IMR-90 (cell line): ENCODE results near the gene GCGR. TPM values are rescaled to one million over a fixed set of nuclear protein-coding genes. Genes with fewer than 3 reads are reported as not detected.
A peak's percentile ranks its signal among the peaks of the same experiment; 100 is the strongest.

Source experiments
- ATAC-seq: fragments of 200-7000 bp; cut with Tn5 transposase; 2 replicates; pipeline ENCODE4 v1.9.1; 2020; ENCODE audit warnings: low read depth, mild to moderate bottlenecking, moderate library complexity
- BruUV-seq: library from RNA; stranded (reverse); fragments of 400-500 nt; replicated peaks from 2 replicates; lab custom pipeline; 2021; lab: Mats Ljungman, UMichigan
- CTCF ChIA-PET: fragments of 300-600 bp; formaldehyde crosslinking; extraction: SDS; loops from one replicate; lab custom pipeline; 2021; ENCODE audit warnings: antibody characterized with exemption; lab: Yijun Ruan, JAX
- POLR2A ChIA-PET: fragments of 300-600 bp; sonication (Branson Sonifier 250); formaldehyde crosslinking; loops from one replicate; lab custom pipeline; 2022; ENCODE audit warnings: antibody characterized with exemption; ENCODE audit not compliant: unreplicated experiment; lab: Charles Lee
- DNase-seq: peaks from one replicate; pipeline ENCODE4 v3.0.0; 2013
- H2AFZ ChIP-seq: replicated peaks from 2 replicates; pipeline ENCODE3; 2013; ENCODE audit warnings: low read length, mild to moderate bottlenecking; ENCODE audit not compliant: poor library complexity
- H2AK5ac ChIP-seq: 2 replicates; pipeline ENCODE4 v1.6.1; 2013; ENCODE audit warnings: low read depth, low read length, inconsistent platforms
- H2AK9ac ChIP-seq: replicated peaks from 2 replicates; pipeline ENCODE3; 2013; ENCODE audit warnings: mild to moderate bottlenecking, low read depth, low read length, moderate library complexity; ENCODE audit not compliant: poor library complexity
- H2BK120ac ChIP-seq: 2 replicates; pipeline ENCODE4 v1.6.1; 2013; ENCODE audit warnings: low read depth, low read length, inconsistent platforms
- H2BK15ac ChIP-seq: 3 replicates; pipeline ENCODE4 v1.6.1; 2013; ENCODE audit warnings: low read depth, low read length, inconsistent platforms
- H2BK20ac ChIP-seq: 2 replicates; pipeline ENCODE4 v1.6.1; 2013; ENCODE audit warnings: low read depth, mild to moderate bottlenecking, inconsistent platforms, low read length, moderate library complexity
- H2BK5ac ChIP-seq: 2 replicates; pipeline ENCODE4 v1.6.1; 2013; ENCODE audit warnings: mild to moderate bottlenecking, low read depth, low read length, inconsistent platforms; ENCODE audit not compliant: poor library complexity, severe bottlenecking
- H3K14ac ChIP-seq: replicated peaks from 2 replicates; pipeline ENCODE4 v1.6.1; 2013; ENCODE audit warnings: low read depth, low read length, inconsistent platforms
- H3K18ac ChIP-seq: 2 replicates; pipeline ENCODE4 v1.6.1; 2013; ENCODE audit warnings: low read depth, low read length, control low read depth
- H3K23ac ChIP-seq: 2 replicates; pipeline ENCODE4 v1.6.1; 2013; ENCODE audit warnings: low read depth, low read length, inconsistent platforms
- H3K27ac ChIP-seq: 2 replicates; pipeline ENCODE4 v1.5.1; 2013; ENCODE audit warnings: mild to moderate bottlenecking, control low read depth, low read length; ENCODE audit not compliant: insufficient read depth
- H3K27me3 ChIP-seq: 2 replicates; pipeline ENCODE4 v1.6.1; 2013; ENCODE audit warnings: low read length; ENCODE audit not compliant: control insufficient read depth, insufficient read depth
- H3K36me3 ChIP-seq: 2 replicates; pipeline ENCODE4 v1.6.1; 2013; ENCODE audit warnings: low read length, mixed read lengths; ENCODE audit not compliant: control insufficient read depth, insufficient read depth
- H3K4ac ChIP-seq: 2 replicates; pipeline ENCODE4 v1.6.1; 2013; ENCODE audit warnings: low read depth, low read length, inconsistent platforms
- H3K4me1 ChIP-seq: 2 replicates; pipeline ENCODE4 v1.6.1; 2013; ENCODE audit warnings: low read length, mixed read lengths; ENCODE audit not compliant: control insufficient read depth, insufficient read depth
- H3K4me2 ChIP-seq: 2 replicates; pipeline ENCODE4 v1.6.1; 2013; ENCODE audit warnings: low read depth, mild to moderate bottlenecking, control low read depth, low read length, moderate library complexity
- H3K4me3 ChIP-seq: 2 replicates; pipeline ENCODE4 v1.5.1; 2013; ENCODE audit warnings: low read depth, mild to moderate bottlenecking, control low read depth, low read length, moderate library complexity; ENCODE audit not compliant: insufficient read depth
- H3K56ac ChIP-seq: 2 replicates; pipeline ENCODE4 v1.6.1; 2013; ENCODE audit warnings: low read length, inconsistent platforms; ENCODE audit not compliant: insufficient read depth; ENCODE audit errors: extremely low read depth
- H3K79me1 ChIP-seq, 2 experiments: 2 replicates each; pipeline ENCODE4 v1.6.1; 2013; ENCODE audit warnings: low read length in 2 of 2, inconsistent platforms in 1 of 2, low read depth in 1 of 2
- H3K9ac ChIP-seq: 2 replicates; pipeline ENCODE4 v1.6.1; 2013; ENCODE audit warnings: low read depth, low read length, control low read depth
- H3K9me1 ChIP-seq: 2 replicates; pipeline ENCODE4 v1.6.1; 2013; ENCODE audit warnings: low read length, inconsistent platforms; ENCODE audit not compliant: insufficient read depth
- H3K9me3 ChIP-seq: 2 replicates; pipeline ENCODE4 v1.6.1; 2013; ENCODE audit warnings: low read length; ENCODE audit not compliant: control insufficient read depth, insufficient read depth
- H4K20me1 ChIP-seq: 2 replicates; pipeline ENCODE4 v1.6.1; 2013; ENCODE audit warnings: low read length, inconsistent platforms; ENCODE audit not compliant: insufficient read depth
- H4K5ac ChIP-seq: 2 replicates; pipeline ENCODE4 v1.6.1; 2013; ENCODE audit warnings: mild to moderate bottlenecking, low read depth, low read length, control low read depth
- H4K8ac ChIP-seq, 2 experiments: 2 replicates each; pipeline ENCODE4 v1.6.1; 2013; ENCODE audit warnings: low read depth in 2 of 2, low read length in 2 of 2, control low read depth in 1 of 2, inconsistent platforms in 1 of 2
- H4K91ac ChIP-seq: 2 replicates; pipeline ENCODE4 v1.6.1; 2013; ENCODE audit warnings: low read depth, low read length, inconsistent platforms; ENCODE audit not compliant: insufficient read depth
- RAD21 ChIP-seq: IDR thresholded peaks from 2 replicates; pipeline ENCODE4 v1.6.1; 2012; ENCODE audit warnings: low read length, improper control_type of control experiment
- whole genome bisulfite sequencing, 2 experiments: methylation state at CpG; one replicate each; pipeline versions ENCODE4 v1.1.5 to v1.1.7; 2013; ENCODE audit warnings: missing lambda C conversion rate in 2 of 2; ENCODE audit not compliant: insufficient read length in 1 of 2; ENCODE audit errors: extremely low coverage in 2 of 2; 5-methylcytosine and 5-hydroxymethylcytosine counted together
- dilution Hi-C: fragments of 300-500 bp; cut with HindIII; formaldehyde crosslinking; loops from one replicate; pipeline ENCODE4 v1.14.3; 2018; ENCODE audit warnings: low sequenced_read_pairs; ENCODE audit not compliant: unreplicated experiment
- in situ Hi-C: fragments of 300-500 bp; cut with MboI; formaldehyde crosslinking; loops from 3 replicates; pipeline ENCODE4 v1.14.3; 2019; ENCODE audit warnings: low sequenced_read_pairs, inconsistent platforms, mixed read lengths
- intact Hi-C: fragments of 100-400 bp; cut with micrococcal nuclease; formaldehyde crosslinking; loops from 2 replicates; pipeline ENCODE4 v1.10.0; 2022
- polyA plus RNA-seq, 3 experiments: library from polyadenylated mRNA; depleted of rRNA; stranded (reverse); fragments of >200 nt; gene quantifications; 2 replicates each; pipeline ENCODE4 v1.2.3, GENCODE V29; 2012; ENCODE audit warnings: low replicate concordance in 1 of 3
- total RNA-seq: library from RNA; depleted of rRNA; stranded (reverse); fragments of >200 nt; gene quantifications from 2 replicates; pipeline ENCODE4 v1.2.3, GENCODE V29; 2012
- TF ChIP-seq, protein P1 (sequence below): fragments of 150-350 bp; IDR thresholded peaks from 2 replicates; pipeline ENCODE4 v1.6.1; 2017; ENCODE audit warnings: mild to moderate bottlenecking, antibody characterized with exemption, low read length, low read depth
- TF ChIP-seq, protein P2 (sequence below): fragments of 150-350 bp; IDR thresholded peaks from 2 replicates; pipeline ENCODE4 v1.6.1; 2016; ENCODE audit warnings: low read depth, mild to moderate bottlenecking, low read length, moderate library complexity, borderline replicate concordance

GCGR gene
- total and polyA plus RNA-seq, 2 of the 4 experiments (the other 2 are of a cell fraction): not detected

DNA sequence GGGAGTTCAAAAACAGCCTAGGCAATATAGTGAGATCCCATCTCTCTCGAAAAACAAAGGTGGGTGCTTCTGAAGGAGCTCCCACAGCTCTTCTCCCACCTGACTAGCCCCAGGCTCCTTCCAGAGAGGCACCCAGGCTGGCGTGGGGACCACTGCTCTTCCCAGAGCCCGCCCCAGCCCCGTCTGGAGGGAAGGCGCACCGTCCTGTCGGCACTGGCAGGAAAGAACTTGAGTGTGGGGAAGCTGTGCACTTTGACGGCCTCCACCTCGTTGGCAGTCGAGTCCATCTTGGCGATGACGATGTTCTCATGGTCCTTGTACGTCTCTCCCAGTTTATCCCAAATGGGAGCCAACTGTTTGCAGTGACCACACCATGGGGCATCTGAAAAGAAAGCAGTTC, 41.4 kb downstream of the GCGR start:
- H3K18ac ChIP-seq: no peak overlapping the region
- H4K8ac ChIP-seq: no peak overlapping the region
- H3K14ac ChIP-seq: no peak overlapping the region
- no peak overlapping the region for H2BK20ac ChIP-seq
- H3K4me2 ChIP-seq: no peak overlapping the region
- dilution Hi-C loops: no loop called here
- no peak overlapping the region for H3K4me3 ChIP-seq
- ChIA-PET POLR2A (interaction anchor here (1.0 kb wide), 1 partner anchor 10 kb away, joined by 3 read pairs; no protein-coding TSS in a partner anchor), CTCF (no interaction called here)
- H3K79me1 ChIP-seq: peaks cover 4 to 37% of the 10 kb centered on the region in 2 experiments
- H3K27ac ChIP-seq: no peak overlapping the region
- TF ChIP-seq RAD21: no peak
- TF ChIP-seq, protein P1, sequence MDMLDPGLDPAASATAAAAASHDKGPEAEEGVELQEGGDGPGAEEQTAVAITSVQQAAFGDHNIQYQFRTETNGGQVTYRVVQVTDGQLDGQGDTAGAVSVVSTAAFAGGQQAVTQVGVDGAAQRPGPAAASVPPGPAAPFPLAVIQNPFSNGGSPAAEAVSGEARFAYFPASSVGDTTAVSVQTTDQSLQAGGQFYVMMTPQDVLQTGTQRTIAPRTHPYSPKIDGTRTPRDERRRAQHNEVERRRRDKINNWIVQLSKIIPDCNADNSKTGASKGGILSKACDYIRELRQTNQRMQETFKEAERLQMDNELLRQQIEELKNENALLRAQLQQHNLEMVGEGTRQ: no peak
- TF ChIP-seq, protein P2, sequence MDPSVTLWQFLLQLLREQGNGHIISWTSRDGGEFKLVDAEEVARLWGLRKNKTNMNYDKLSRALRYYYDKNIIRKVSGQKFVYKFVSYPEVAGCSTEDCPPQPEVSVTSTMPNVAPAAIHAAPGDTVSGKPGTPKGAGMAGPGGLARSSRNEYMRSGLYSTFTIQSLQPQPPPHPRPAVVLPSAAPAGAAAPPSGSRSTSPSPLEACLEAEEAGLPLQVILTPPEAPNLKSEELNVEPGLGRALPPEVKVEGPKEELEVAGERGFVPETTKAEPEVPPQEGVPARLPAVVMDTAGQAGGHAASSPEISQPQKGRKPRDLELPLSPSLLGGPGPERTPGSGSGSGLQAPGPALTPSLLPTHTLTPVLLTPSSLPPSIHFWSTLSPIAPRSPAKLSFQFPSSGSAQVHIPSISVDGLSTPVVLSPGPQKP: no peak
- no peaks in the 10 kb centered on the region for H3K9me3 ChIP-seq
- BruUV-seq: no TSS peak
- H3K9me1 ChIP-seq: no peaks in the 10 kb centered on the region
- H2BK5ac ChIP-seq: no peak overlapping the region
- DNase-seq (no peak), ATAC-seq (no peak)
- no peak overlapping the region for H4K91ac ChIP-seq
- H2BK15ac ChIP-seq: no peak overlapping the region
- H2AK9ac ChIP-seq: peak overlapping the region; percentile 78
- no peak overlapping the region for H2AK5ac ChIP-seq
- no peak overlapping the region for H3K4ac ChIP-seq
- WGBS, 2 experiments: 96% methylated on average over 11 of the region's 13 CpGs; no CpG with 5 or more reads in 1 of the 2 experiments
- no peak overlapping the region for H3K23ac ChIP-seq
- H3K9ac ChIP-seq: no peak overlapping the region
- H3K27me3 ChIP-seq: no peaks in the 10 kb centered on the region
- peaks cover 62% of the 10 kb centered on the region for H3K36me3 ChIP-seq
- H2BK120ac ChIP-seq: no peak overlapping the region
- H4K5ac ChIP-seq: no peak overlapping the region
- H2AFZ ChIP-seq: no peak overlapping the region
- intact Hi-C loops: no loop called here
- no peak overlapping the region for H3K56ac ChIP-seq
- in situ Hi-C loops: no loop called here
- no peaks in the 10 kb centered on the region for H3K4me1 ChIP-seq
- H4K20me1 ChIP-seq: peaks cover 49% of the 10 kb centered on the region
